ENCODE results near the gene PRDM7. TPM values are rescaled to one million over a fixed set of nuclear protein-coding genes. Genes with fewer than 3 reads are reported as not detected.

PRDM7 gene
- total RNA-seq, 4 donors from 2014 or later: not detected

- TF ChIP-seq, protein P1, sequence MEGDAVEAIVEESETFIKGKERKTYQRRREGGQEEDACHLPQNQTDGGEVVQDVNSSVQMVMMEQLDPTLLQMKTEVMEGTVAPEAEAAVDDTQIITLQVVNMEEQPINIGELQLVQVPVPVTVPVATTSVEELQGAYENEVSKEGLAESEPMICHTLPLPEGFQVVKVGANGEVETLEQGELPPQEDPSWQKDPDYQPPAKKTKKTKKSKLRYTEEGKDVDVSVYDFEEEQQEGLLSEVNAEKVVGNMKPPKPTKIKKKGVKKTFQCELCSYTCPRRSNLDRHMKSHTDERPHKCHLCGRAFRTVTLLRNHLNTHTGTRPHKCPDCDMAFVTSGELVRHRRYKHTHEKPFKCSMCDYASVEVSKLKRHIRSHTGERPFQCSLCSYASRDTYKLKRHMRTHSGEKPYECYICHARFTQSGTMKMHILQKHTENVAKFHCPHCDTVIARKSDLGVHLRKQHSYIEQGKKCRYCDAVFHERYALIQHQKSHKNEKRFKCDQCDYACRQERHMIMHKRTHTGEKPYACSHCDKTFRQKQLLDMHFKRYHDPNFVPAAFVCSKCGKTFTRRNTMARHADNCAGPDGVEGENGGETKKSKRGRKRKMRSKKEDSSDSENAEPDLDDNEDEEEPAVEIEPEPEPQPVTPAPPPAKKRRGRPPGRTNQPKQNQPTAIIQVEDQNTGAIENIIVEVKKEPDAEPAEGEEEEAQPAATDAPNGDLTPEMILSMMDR (IDR thresholded peaks at IDR 0.05; ENCODE audit: low read depth): no peak
These were observed 33.6 kb downstream of the PRDM7 start for GRCh38 chr16:90043526-90043925.

GRCh38 chr16:90042946-90043514 is 34.1 kb downstream of the PRDM7 start:
- TF ChIP-seq, protein P1 (IDR thresholded peaks at IDR 0.05; ENCODE audit: low read depth): no peak

GRCh38 chr16:90041896-90042473 is 35.1 kb downstream of the PRDM7 start:
- TF ChIP-seq, protein P1 (IDR thresholded peaks at IDR 0.05; ENCODE audit: low read depth): no peak

DNA sequence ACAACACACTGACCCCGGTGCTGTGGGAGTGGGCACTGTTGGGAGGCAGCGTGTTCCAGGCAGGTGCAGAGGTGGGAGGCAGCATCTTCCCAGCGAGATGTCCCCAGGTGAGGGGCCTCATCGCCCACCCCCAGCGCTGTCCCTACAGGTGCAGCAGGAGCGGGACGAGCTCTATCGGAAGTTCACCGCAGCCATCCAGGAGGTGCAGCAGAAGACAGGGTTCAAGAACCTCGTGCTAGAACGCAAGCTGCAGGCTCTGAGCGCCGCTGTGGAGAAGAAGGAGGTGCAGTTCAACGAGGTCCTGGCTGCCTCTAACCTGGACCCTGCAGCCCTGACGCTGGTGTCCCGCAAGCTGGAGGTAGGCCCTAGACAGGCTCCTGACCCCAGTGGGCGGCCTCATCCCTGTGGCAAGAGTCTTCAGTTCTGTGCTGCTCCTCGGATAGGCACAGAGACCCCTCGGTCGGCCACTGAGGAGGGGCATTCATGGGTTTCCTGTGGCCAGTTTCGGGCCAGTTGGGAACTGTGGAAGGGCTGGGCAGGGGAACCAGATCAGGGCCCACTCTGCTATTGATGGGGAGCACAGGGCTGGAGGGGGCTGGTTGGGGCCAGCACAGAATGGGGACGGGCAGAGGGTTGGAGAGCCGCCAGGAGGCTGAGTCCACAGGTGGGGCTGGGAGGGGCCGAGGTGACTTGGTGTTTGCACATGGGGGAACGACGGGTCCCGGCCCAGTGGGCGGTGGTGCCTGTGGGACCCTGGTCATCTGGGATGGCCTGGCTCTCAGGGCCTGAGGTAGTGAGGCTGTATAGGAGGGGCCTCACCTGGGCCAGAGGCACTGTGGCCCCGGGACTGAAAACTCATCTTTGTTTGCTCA is 36.7 kb downstream of the PRDM7 start:
- TF ChIP-seq, protein P1 (IDR thresholded peaks at IDR 0.05; ENCODE audit: low read depth): no peak

DNA sequence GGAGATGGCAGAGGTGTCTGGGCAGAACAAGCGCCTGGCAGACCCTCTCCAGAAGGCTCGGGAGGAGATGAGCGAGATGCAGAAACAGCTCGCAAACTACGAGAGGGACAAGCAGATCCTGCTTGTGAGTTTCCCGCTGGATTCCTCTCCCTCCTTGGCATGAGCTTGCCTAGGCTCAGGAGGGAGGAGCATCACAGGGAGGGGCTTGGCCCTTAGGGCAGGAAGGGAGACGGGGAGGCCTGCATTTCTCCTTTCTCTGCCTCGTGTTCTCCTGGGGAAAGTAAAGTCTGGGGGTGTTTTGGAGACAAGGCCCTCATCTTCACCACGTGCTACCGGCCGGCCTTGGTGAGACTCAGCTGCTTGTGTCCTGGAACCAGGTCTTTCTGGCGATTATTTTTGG is 39.9 kb downstream of the PRDM7 start:
- TF ChIP-seq, protein P1 (IDR thresholded peaks at IDR 0.05; ENCODE audit: low read depth): no peak

DNA sequence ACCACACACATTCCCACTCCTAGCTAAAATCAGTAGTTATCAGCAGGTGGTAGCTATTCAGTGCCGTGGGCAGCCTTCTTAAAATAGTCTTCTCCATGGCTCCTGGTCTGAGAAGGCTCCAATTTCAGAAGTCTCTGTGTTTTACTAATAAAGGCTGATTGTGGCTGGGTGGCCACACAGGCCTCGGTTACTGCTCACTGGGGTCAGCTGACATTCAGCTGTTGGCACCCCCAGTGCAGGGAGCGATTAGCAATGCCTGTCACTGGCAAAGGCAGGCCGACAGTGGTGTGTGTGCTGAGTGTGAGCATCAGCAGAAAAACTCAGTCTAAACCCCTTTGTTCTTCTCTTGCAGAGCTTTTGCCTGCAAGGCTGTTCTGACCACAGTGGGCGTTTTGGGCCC is 41.2 kb downstream of the PRDM7 start:
- TF ChIP-seq, protein P1 (IDR thresholded peaks at IDR 0.05; ENCODE audit: low read depth): no peak

DNA sequence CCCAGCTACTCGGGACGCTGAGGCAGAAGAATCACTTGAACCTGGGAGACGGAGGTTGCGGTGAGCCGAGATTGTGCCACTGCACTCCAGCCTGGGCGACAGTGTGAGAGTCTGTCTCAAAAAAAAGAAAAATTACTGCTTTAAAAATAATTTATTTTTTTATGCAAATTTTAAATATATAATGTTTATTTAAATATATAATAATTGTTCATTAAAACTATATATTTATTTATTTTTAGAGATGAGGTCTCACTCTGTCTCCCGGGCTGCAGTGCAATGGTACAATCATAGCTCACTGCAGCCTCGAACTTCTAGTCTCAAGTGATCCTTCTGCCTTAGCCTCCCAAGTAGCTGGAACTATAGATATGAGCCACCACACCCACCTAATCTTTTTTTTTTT is 42.6 kb downstream of the PRDM7 start:
- TF ChIP-seq, protein P1 (IDR thresholded peaks at IDR 0.05; ENCODE audit: low read depth): no peak
